Measurements from ENCODE around the gene MACO1. TPM values are rescaled to one million over a fixed set of nuclear protein-coding genes. Genes with fewer than 3 reads are reported as not detected.

MACO1 gene
- total RNA-seq, 2 donors from 2014 or later: 14.0 to 14.5 TPM

- no peak overlapping the region for H3K27ac ChIP-seq
- TF ChIP-seq CTCF (IDR thresholded peaks at IDR 0.05): no peak
- no peak for DNase-seq (ENCODE audit: low spot score)
- no peaks in the 10 kb centered on the region for H3K4me1 ChIP-seq
- H3K36me3 ChIP-seq: no peaks in the 10 kb centered on the region
- peaks cover 0 to 7% of the 10 kb centered on the region in 2 donors for H3K9me3 ChIP-seq
- H3K27me3 ChIP-seq: no peaks in the 10 kb centered on the region
- H3K4me3 ChIP-seq: no peak overlapping the region
These were observed 96.1 kb downstream of the MACO1 start for GRCh38 chr1:25526753-25527152.

GRCh38 chr1:25527226-25527846 is 96.6 kb downstream of the MACO1 start:
- H3K27ac ChIP-seq: no peak overlapping the region
- no peak overlapping the region for H3K4me3 ChIP-seq
- TF ChIP-seq CTCF (IDR thresholded peaks at IDR 0.05): no peak
- H3K36me3 ChIP-seq: no peaks in the 10 kb centered on the region
- H3K9me3 ChIP-seq: peaks cover 0 to 7% of the 10 kb centered on the region in 2 donors
- H3K27me3 ChIP-seq: no peaks in the 10 kb centered on the region
- no peak for DNase-seq (ENCODE audit: low spot score)
- no peaks in the 10 kb centered on the region for H3K4me1 ChIP-seq

- no peak for DNase-seq (ENCODE audit: low spot score)
- no peak overlapping the region for H3K27ac ChIP-seq
- no peaks in the 10 kb centered on the region for H3K4me1 ChIP-seq
- H3K4me3 ChIP-seq: no peak overlapping the region
- no peaks in the 10 kb centered on the region for H3K27me3 ChIP-seq
- H3K36me3 ChIP-seq: no peaks in the 10 kb centered on the region
- TF ChIP-seq CTCF (IDR thresholded peaks at IDR 0.05): no peak
- H3K9me3 ChIP-seq: peaks cover 0 to 7% of the 10 kb centered on the region in 2 donors
These were observed 97.4 kb downstream of the MACO1 start for GRCh38 chr1:25527946-25528595.

- H3K4me3 ChIP-seq: no peak overlapping the region
- H3K27me3 ChIP-seq: no peaks in the 10 kb centered on the region
- no peak for TF ChIP-seq CTCF (IDR thresholded peaks at IDR 0.05)
- H3K36me3 ChIP-seq: no peaks in the 10 kb centered on the region
- no peaks in the 10 kb centered on the region for H3K4me1 ChIP-seq
- no peak overlapping the region for H3K27ac ChIP-seq
- peaks cover 0 to 7% of the 10 kb centered on the region in 2 donors for H3K9me3 ChIP-seq
- DNase-seq (ENCODE audit: low spot score): no peak
These were observed 98.3 kb downstream of the MACO1 start for GRCh38 chr1:25528881-25529517.

- H3K4me3 ChIP-seq: no peak overlapping the region
- H3K36me3 ChIP-seq: no peaks in the 10 kb centered on the region
- no peak for TF ChIP-seq CTCF (IDR thresholded peaks at IDR 0.05)
- H3K27ac ChIP-seq: no peak overlapping the region
- DNase-seq (ENCODE audit: low spot score): no peak
- H3K4me1 ChIP-seq: no peaks in the 10 kb centered on the region
- no peaks in the 10 kb centered on the region for H3K27me3 ChIP-seq
- H3K9me3 ChIP-seq: peaks cover 0 to 7% of the 10 kb centered on the region in 2 donors
These were observed 99.0 kb downstream of the MACO1 start for GRCh38 chr1:25529518-25530185.

Data from right atrium auricular region (tissue), 2 donors.